GM23338 (cell line): ENCODE data around the gene ADGRF3. TPM values are rescaled to one million over a fixed set of nuclear protein-coding genes. Genes with fewer than 3 reads are reported as not detected.
"Not testable (repeated sequence)": the region's sequence is repeated elsewhere in the genome, so short reads cannot be mapped to it uniquely, and the experiment has no call there.

ENCODE experiments used
- ATAC-seq: fragments of 200-7000 bp; cut with Tn5 transposase; 3 replicates; pipeline ENCODE4 v1.9.1; 2020
- DNase-seq: peaks from one replicate; pipeline ENCODE4 v3.0.0-alpha.2; 2015; ENCODE audit warnings: low spot score
- H2AFZ ChIP-seq: fragments of 200-600 bp; sonication (generic); 2 replicates; pipeline ENCODE4 v1.8.0; 2016; ENCODE audit warnings: antibody characterized with exemption, mild to moderate bottlenecking, moderate library complexity
- H3F3A ChIP-seq: fragments of 200-600 bp; sonication (generic); replicated peaks from 2 replicates; pipeline ENCODE4 v1.8.0; 2017; ENCODE audit warnings: antibody characterized with exemption, mixed run types, low read depth
- H3K27ac ChIP-seq: fragments of 200-600 bp; sonication (generic); 2 replicates; pipeline ENCODE4 v1.6.1; 2016; ENCODE audit warnings: low read depth
- H3K27me3 ChIP-seq: fragments of 200-600 bp; sonication (generic); 2 replicates; pipeline ENCODE4 v1.8.0; 2016; ENCODE audit warnings: mild to moderate bottlenecking, mixed run types, moderate library complexity; ENCODE audit not compliant: insufficient read depth
- H3K36me3 ChIP-seq: fragments of 200-600 bp; sonication (generic); 2 replicates; pipeline ENCODE4 v1.8.0; 2016; ENCODE audit warnings: mild to moderate bottlenecking; ENCODE audit not compliant: insufficient read depth
- H3K4me1 ChIP-seq: fragments of 200-600 bp; sonication (generic); 2 replicates; pipeline ENCODE4 v1.8.0; 2016; ENCODE audit warnings: mild to moderate bottlenecking, moderate library complexity; ENCODE audit not compliant: insufficient read depth
- H3K4me2 ChIP-seq: fragments of 200-600 bp; sonication (generic); 2 replicates; pipeline ENCODE4 v1.7.1; 2017; ENCODE audit warnings: mixed run types
- H3K4me3 ChIP-seq: fragments of 200-600 bp; sonication (generic); 2 replicates; pipeline ENCODE4 v1.6.1; 2016; ENCODE audit warnings: mixed run types
- H3K79me2 ChIP-seq: fragments of 200-600 bp; sonication (generic); replicated peaks from 2 replicates; pipeline ENCODE4 v1.8.0; 2017; ENCODE audit warnings: mild to moderate bottlenecking; ENCODE audit not compliant: insufficient read depth
- H3K9me2 ChIP-seq: fragments of 200-600 bp; sonication (generic); 2 replicates; pipeline ENCODE4 v1.8.0; 2017; ENCODE audit not compliant: insufficient read depth
- H4K20me1 ChIP-seq: fragments of 200-600 bp; sonication (generic); replicated peaks from 2 replicates; pipeline ENCODE4 v1.8.0; 2017; ENCODE audit warnings: mild to moderate bottlenecking; ENCODE audit not compliant: insufficient read depth
- H3K27ac Mint-ChIP-seq: 2 replicates; pipeline ENCODE4 v1.8.0; 2020; ENCODE audit warnings: inconsistent platforms, mild to moderate bottlenecking, moderate library complexity, mixed read lengths
- H3K27me3 Mint-ChIP-seq: 3 replicates; pipeline ENCODE4 v1.8.0; 2022; ENCODE audit warnings: low read depth, mild to moderate bottlenecking, moderate library complexity, mixed read lengths, inconsistent platforms; ENCODE audit not compliant: insufficient read depth, poor library complexity
- H3K36me3 Mint-ChIP-seq: 3 replicates; pipeline ENCODE4 v1.8.0; 2021; ENCODE audit warnings: low read depth, mild to moderate bottlenecking, inconsistent platforms, moderate library complexity, mixed read lengths
- H3K4me1 Mint-ChIP-seq: 3 replicates; pipeline ENCODE4 v1.8.0; 2020; ENCODE audit warnings: mild to moderate bottlenecking, inconsistent platforms, mixed read lengths
- H3K4me3 Mint-ChIP-seq: 3 replicates; pipeline ENCODE4 v1.8.0; 2021; ENCODE audit warnings: moderate library complexity, mild to moderate bottlenecking, inconsistent platforms, mixed read lengths
- H3K9me3 Mint-ChIP-seq: 3 replicates; pipeline ENCODE4 v1.8.0; 2020; ENCODE audit warnings: moderate library complexity, mild to moderate bottlenecking, inconsistent platforms, mixed read lengths
- CREB1 ChIP-seq: fragments of 250-450 bp; sonication (Bioruptor Pico); IDR thresholded peaks from 2 replicates; pipeline ENCODE4 v1.5.0; 2020; ENCODE audit warnings: low read depth, mild to moderate bottlenecking, moderate library complexity
- EZH2phosphoT487 ChIP-seq: fragments of 200-600 bp; sonication (generic); IDR thresholded peaks from one replicate; pipeline ENCODE4 v1.8.1; 2018; ENCODE audit warnings: antibody characterized with exemption; ENCODE audit not compliant: unreplicated experiment
- REST ChIP-seq: IDR thresholded peaks from one replicate; pipeline ENCODE4 v1.6.1; 2018; ENCODE audit warnings: antibody characterized with exemption; ENCODE audit not compliant: unreplicated experiment
- STAT1 ChIP-seq: IDR thresholded peaks from one replicate; pipeline ENCODE4 v1.6.1; 2016; ENCODE audit warnings: antibody characterized with exemption; ENCODE audit not compliant: unreplicated experiment
- ZNF331 ChIP-seq: fragments of 250-450 bp; sonication (Bioruptor Pico); IDR thresholded peaks from 2 replicates; pipeline ENCODE4 v1.5.0; 2020; ENCODE audit warnings: low read depth, mild to moderate bottlenecking, moderate library complexity
- ZNF462 ChIP-seq: fragments of 250-450 bp; sonication (Bioruptor Pico); IDR thresholded peaks from 2 replicates; pipeline ENCODE4 v1.5.0; 2020; ENCODE audit warnings: mild to moderate bottlenecking, moderate library complexity
- polyA plus RNA-seq: library from polyadenylated mRNA; unstranded; fragments of >200 nt; fragmentation: Nextera tagmentation; extraction: Ambion mirVana; gene quantifications from 2 replicates; pipeline ENCODE4 v1.2.1, GENCODE V29; 2016
- total RNA-seq: library from RNA; depleted of rRNA; stranded (reverse); fragments of >200 nt; shearing (Covaris generic); gene quantifications from 2 replicates; pipeline ENCODE4 v1.2.3, GENCODE V29; 2014

The ADGRF3 gene
- total and polyA plus RNA-seq, 2 experiments from 2014 or later, result 0.38 to 0.39 TPM

- not testable (repeated sequence) for H3F3A ChIP-seq, H3K4me3 ChIP-seq, H3K27me3 Mint-ChIP-seq, H3K4me1 ChIP-seq, H2AFZ ChIP-seq, ATAC-seq, H3K4me1 Mint-ChIP-seq, H3K79me2 ChIP-seq, H3K27me3 ChIP-seq, H3K27ac Mint-ChIP-seq, H3K27ac ChIP-seq, DNase-seq, H4K20me1 ChIP-seq, H3K4me3 Mint-ChIP-seq, H3K9me2 ChIP-seq, H3K4me2 ChIP-seq
- Mint-ChIP-seq H3K9me3 (peaks cover 16% of the 10 kb centered on the region), H3K36me3 (peaks cover 67% of the 10 kb centered on the region)
- H3K36me3 ChIP-seq, result peaks cover 18% of the 10 kb centered on the region
These were observed 24.3 kb upstream of the ADGRF3 start for GRCh38 chr2:26370909-26371308.

- H2AFZ ChIP-seq, H3K27ac Mint-ChIP-seq, H3K27me3 Mint-ChIP-seq, H4K20me1 ChIP-seq, H3K4me3 Mint-ChIP-seq, H3K79me2 ChIP-seq, H3K4me3 ChIP-seq, H3K4me2 ChIP-seq, H3K27ac ChIP-seq, H3K9me2 ChIP-seq, H3K27me3 ChIP-seq, H3K4me1 Mint-ChIP-seq, DNase-seq, ATAC-seq, H3K4me1 ChIP-seq, H3F3A ChIP-seq: not testable (repeated sequence)
- peaks cover 10% of the 10 kb centered on the region for H3K36me3 ChIP-seq
- peaks cover 61% of the 10 kb centered on the region for H3K36me3 Mint-ChIP-seq
- peaks cover 16% of the 10 kb centered on the region for H3K9me3 Mint-ChIP-seq
These were observed 23.1 kb upstream of the ADGRF3 start for GRCh38 chr2:26369664-26370063.

- H3K4me1 ChIP-seq, result no peaks in the 10 kb centered on the region
- ATAC-seq, result no peak
- Mint-ChIP-seq H3K4me1 (no peaks in the 10 kb centered on the region), H3K27ac (no peak overlapping the region), H3K36me3 (peaks cover 41% of the 10 kb centered on the region), H3K27me3 (peaks cover 7% of the 10 kb centered on the region), H3K9me3 (peaks cover 10% of the 10 kb centered on the region), H3K4me3 (no peak overlapping the region)
- no peak overlapping the region for H3K4me3 ChIP-seq
- H3K9me2 ChIP-seq, result no peaks in the 10 kb centered on the region
- H2AFZ ChIP-seq, result no peak overlapping the region
- no peak overlapping the region for H3K4me2 ChIP-seq
- peaks cover 29% of the 10 kb centered on the region for H3K79me2 ChIP-seq
- H3K36me3 ChIP-seq, result peaks cover 4% of the 10 kb centered on the region; the same call in 1 of the 2 replicates
- peaks cover 10% of the 10 kb centered on the region; the same call in 1 of the 2 replicates for H4K20me1 ChIP-seq
- no peaks in the 10 kb centered on the region for H3K27me3 ChIP-seq
- H3K27ac ChIP-seq, result no peak overlapping the region
- H3F3A ChIP-seq, result no peaks in the 10 kb centered on the region
- DNase-seq, result no peak
- TF ChIP-seq CREB1, result no peak
- TF ChIP-seq REST, result no peak
- no peak for TF ChIP-seq EZH2phosphoT487
- no peak for TF ChIP-seq ZNF462 (CRISPR knock-in tag)
- TF ChIP-seq ZNF331 (CRISPR knock-in tag), result no peak
- no peak for TF ChIP-seq STAT1
These were observed 20.4 kb upstream of the ADGRF3 start for GRCh38 chr2:26366957-26367356.
